Measurements from ENCODE around the gene EDIL3. TPM values are rescaled to one million over a fixed set of nuclear protein-coding genes. Genes with fewer than 3 reads are reported as not detected.

The EDIL3 gene
- total RNA-seq, 4 donors from 2014 or later, result 9.4 to 21.5 (median 17.5) TPM

GRCh38 chr5:84125216-84125615 is 259.5 kb downstream of the EDIL3 start:
- Histone ChIP-seq H3K27ac (no peak overlapping the region), H3K4me3 (no peak overlapping the region), H3K36me3 (no peaks in the 10 kb centered on the region), H3K4me1 (no peaks in the 10 kb centered on the region), H3K27me3 (no peaks in the 10 kb centered on the region), H3K9me3 (no peaks in the 10 kb centered on the region)
- WGBS, result 81% methylated on average over 3 of the region's 3 CpGs
- DNase-seq (ENCODE audit: low spot score in 2 of 2), result no peak
- TF ChIP-seq EP300 (IDR thresholded peaks at IDR 0.05) (no peak), POLR2AphosphoS5 (IDR thresholded peaks at IDR 0.05) (no peak), POLR2A (IDR thresholded peaks at IDR 0.05) (no peak)
- TF ChIP-seq, protein P1, sequence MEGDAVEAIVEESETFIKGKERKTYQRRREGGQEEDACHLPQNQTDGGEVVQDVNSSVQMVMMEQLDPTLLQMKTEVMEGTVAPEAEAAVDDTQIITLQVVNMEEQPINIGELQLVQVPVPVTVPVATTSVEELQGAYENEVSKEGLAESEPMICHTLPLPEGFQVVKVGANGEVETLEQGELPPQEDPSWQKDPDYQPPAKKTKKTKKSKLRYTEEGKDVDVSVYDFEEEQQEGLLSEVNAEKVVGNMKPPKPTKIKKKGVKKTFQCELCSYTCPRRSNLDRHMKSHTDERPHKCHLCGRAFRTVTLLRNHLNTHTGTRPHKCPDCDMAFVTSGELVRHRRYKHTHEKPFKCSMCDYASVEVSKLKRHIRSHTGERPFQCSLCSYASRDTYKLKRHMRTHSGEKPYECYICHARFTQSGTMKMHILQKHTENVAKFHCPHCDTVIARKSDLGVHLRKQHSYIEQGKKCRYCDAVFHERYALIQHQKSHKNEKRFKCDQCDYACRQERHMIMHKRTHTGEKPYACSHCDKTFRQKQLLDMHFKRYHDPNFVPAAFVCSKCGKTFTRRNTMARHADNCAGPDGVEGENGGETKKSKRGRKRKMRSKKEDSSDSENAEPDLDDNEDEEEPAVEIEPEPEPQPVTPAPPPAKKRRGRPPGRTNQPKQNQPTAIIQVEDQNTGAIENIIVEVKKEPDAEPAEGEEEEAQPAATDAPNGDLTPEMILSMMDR (IDR thresholded peaks at IDR 0.05), result no peak

GRCh38 chr5:84119252-84119651 is 265.4 kb downstream of the EDIL3 start:
- H3K36me3 ChIP-seq, result no peaks in the 10 kb centered on the region
- 44% methylated on average over 3 of the region's 3 CpGs for WGBS
- no peak for DNase-seq (ENCODE audit: low spot score in 2 of 2)
- no peaks in the 10 kb centered on the region for H3K9me3 ChIP-seq
- H3K4me3 ChIP-seq, result no peak overlapping the region
- H3K4me1 ChIP-seq, result no peaks in the 10 kb centered on the region
- no peak overlapping the region for H3K27ac ChIP-seq
- no peaks in the 10 kb centered on the region for H3K27me3 ChIP-seq
- TF ChIP-seq, protein P1 (IDR thresholded peaks at IDR 0.05), result no peak
- no peak for TF ChIP-seq POLR2AphosphoS5 (IDR thresholded peaks at IDR 0.05)
- no peak for TF ChIP-seq EP300 (IDR thresholded peaks at IDR 0.05)

GRCh38 chr5:84118551-84118950 is 266.1 kb downstream of the EDIL3 start:
- H3K9me3 ChIP-seq, result no peaks in the 10 kb centered on the region
- H3K36me3 ChIP-seq, result no peaks in the 10 kb centered on the region
- H3K4me1 ChIP-seq, result no peaks in the 10 kb centered on the region
- no peak overlapping the region for H3K27ac ChIP-seq
- TF ChIP-seq POLR2AphosphoS5 (IDR thresholded peaks at IDR 0.05) (no peak), EP300 (IDR thresholded peaks at IDR 0.05) (no peak), POLR2A (IDR thresholded peaks at IDR 0.05) (no peak)
- TF ChIP-seq, protein P1 (IDR thresholded peaks at IDR 0.05), result no peak
- 71% methylated on average over 2 of the region's 2 CpGs for WGBS
- H3K27me3 ChIP-seq, result no peaks in the 10 kb centered on the region
- no peak for DNase-seq (ENCODE audit: low spot score in 2 of 2)
- no peak overlapping the region for H3K4me3 ChIP-seq

- no peaks in the 10 kb centered on the region for H3K9me3 ChIP-seq
- H3K27ac ChIP-seq, result no peak overlapping the region
- no peaks in the 10 kb centered on the region for H3K27me3 ChIP-seq
- no peak overlapping the region for H3K4me3 ChIP-seq
- no peaks in the 10 kb centered on the region for H3K36me3 ChIP-seq
- DNase-seq (ENCODE audit: low spot score in 2 of 2), result no peak
- 37% methylated on average over 1 of the region's 1 CpG for WGBS
- no peaks in the 10 kb centered on the region for H3K4me1 ChIP-seq
- TF ChIP-seq POLR2AphosphoS5 (IDR thresholded peaks at IDR 0.05) (no peak), POLR2A (IDR thresholded peaks at IDR 0.05) (no peak), EP300 (IDR thresholded peaks at IDR 0.05) (no peak)
- TF ChIP-seq, protein P1 (IDR thresholded peaks at IDR 0.05), result no peak
Observed at GRCh38 chr5:84115727-84116126, 269.0 kb downstream of the EDIL3 start.

DNA sequence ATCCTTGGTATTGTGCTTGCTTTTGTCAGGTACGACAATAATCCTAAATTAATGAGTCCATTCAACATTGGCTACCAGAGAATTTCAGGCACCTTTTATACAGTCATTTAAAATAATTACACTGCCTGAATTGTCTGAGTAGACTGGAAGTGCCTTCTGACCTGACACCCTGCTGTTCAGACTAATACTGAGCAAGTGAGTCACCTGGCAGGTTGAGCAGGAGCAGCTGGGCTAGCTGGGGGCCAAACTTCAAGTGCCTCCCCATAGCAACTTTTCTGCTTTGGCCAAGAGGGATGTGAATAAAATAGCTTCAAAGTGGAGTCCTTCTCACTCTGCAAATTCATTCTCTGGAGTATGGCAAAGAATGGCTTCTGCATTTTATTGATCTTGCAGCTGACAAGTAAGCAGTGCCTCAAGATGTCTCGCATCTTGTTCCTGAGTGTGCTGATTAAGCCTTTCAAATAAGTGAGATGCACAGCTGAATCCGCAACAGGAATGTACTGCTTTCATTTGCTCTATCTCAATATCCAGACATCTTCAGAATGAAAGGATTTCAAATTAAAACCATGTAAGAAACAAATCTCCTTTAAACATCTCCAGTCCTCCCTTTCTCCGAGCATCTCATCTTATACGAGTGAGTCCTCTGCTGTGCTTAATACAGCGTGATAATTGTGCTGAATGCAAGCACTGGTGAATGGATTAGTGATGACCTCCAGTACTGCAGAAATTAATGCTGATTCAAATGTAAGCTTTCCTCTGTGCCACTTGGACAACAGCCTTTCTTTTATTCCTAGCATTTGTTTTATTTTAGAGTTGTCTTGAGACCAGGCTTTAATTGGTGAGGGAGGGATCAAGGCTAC is 271.2 kb downstream of the EDIL3 start:
- Histone ChIP-seq H3K4me1 (no peaks in the 10 kb centered on the region), H3K36me3 (no peaks in the 10 kb centered on the region), H3K4me3 (no peak overlapping the region), H3K27ac (no peak overlapping the region), H3K27me3 (no peaks in the 10 kb centered on the region), H3K9me3 (no peaks in the 10 kb centered on the region)
- WGBS, result 75% methylated on average over 6 of the region's 6 CpGs
- TF ChIP-seq POLR2A (IDR thresholded peaks at IDR 0.05) (no peak), EP300 (IDR thresholded peaks at IDR 0.05) (no peak), POLR2AphosphoS5 (IDR thresholded peaks at IDR 0.05) (no peak)
- TF ChIP-seq, protein P1 (IDR thresholded peaks at IDR 0.05), result no peak
- DNase-seq (ENCODE audit: low spot score in 2 of 2), result no peak

Data from suprapubic skin (tissue), 4 donors.